SU-DHL-6 (cell line): ENCODE results near the gene PCDHGB1.

ENCODE experiments used
- EZH2phosphoT487 ChIP-seq: fragments of 200-600 bp; sonication (generic), shearing (Covaris generic); conservative IDR thresholded peaks from 2 replicates; pipeline ENCODE4 v1.6.1; 2018; ENCODE audit warnings: mild to moderate bottlenecking, antibody characterized with exemption, low read length, moderate library complexity, mixed read lengths
- TF ChIP-seq, protein P1 (sequence below): fragments of 200-600 bp; sonication (generic); IDR thresholded peaks from one replicate; pipeline ENCODE4 v1.5.1; 2017; ENCODE audit warnings: antibody characterized with exemption, mild to moderate bottlenecking, low read length, moderate library complexity; ENCODE audit not compliant: insufficient read depth, poor library complexity, severe bottlenecking

DNA sequence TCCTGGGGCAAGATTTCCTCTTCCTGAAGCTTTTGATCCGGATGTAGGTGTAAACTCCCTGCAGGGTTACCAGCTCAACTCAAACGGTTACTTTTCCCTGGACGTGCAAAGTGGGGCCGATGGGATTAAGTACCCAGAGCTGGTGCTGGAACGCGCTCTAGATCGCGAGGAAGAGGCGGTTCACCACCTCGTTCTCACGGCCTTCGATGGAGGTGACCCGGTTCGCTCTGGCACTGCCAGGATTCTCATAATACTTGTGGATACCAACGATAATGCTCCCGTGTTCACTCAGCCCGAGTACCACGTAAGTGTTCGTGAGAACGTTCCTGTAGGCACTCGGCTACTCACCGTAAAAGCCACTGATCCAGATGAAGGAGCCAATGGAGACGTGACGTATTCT, 5.7 kb downstream of the PCDHGB1 start:
- TF ChIP-seq, protein P1, sequence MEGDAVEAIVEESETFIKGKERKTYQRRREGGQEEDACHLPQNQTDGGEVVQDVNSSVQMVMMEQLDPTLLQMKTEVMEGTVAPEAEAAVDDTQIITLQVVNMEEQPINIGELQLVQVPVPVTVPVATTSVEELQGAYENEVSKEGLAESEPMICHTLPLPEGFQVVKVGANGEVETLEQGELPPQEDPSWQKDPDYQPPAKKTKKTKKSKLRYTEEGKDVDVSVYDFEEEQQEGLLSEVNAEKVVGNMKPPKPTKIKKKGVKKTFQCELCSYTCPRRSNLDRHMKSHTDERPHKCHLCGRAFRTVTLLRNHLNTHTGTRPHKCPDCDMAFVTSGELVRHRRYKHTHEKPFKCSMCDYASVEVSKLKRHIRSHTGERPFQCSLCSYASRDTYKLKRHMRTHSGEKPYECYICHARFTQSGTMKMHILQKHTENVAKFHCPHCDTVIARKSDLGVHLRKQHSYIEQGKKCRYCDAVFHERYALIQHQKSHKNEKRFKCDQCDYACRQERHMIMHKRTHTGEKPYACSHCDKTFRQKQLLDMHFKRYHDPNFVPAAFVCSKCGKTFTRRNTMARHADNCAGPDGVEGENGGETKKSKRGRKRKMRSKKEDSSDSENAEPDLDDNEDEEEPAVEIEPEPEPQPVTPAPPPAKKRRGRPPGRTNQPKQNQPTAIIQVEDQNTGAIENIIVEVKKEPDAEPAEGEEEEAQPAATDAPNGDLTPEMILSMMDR: no peak
- TF ChIP-seq EZH2phosphoT487: no peak
